OCI-LY7 (cell line): Measurements from ENCODE around the gene GABRD.

Experiments used
- EZH2phosphoT487 ChIP-seq: fragments of 200-600 bp; sonication (generic); IDR thresholded peaks from 2 replicates; pipeline ENCODE4 v1.6.1; 2018; ENCODE audit warnings: low read depth, borderline replicate concordance, mild to moderate bottlenecking, mixed run types, antibody characterized with exemption, low read length, moderate library complexity, mixed read lengths
- TF ChIP-seq, protein P1 (sequence below): fragments of 200-600 bp; sonication (generic); conservative IDR thresholded peaks from 2 replicates; pipeline ENCODE4 v1.5.1; 2014; ENCODE audit warnings: mild to moderate bottlenecking, antibody characterized with exemption, low read length, moderate library complexity, mixed read lengths

DNA sequence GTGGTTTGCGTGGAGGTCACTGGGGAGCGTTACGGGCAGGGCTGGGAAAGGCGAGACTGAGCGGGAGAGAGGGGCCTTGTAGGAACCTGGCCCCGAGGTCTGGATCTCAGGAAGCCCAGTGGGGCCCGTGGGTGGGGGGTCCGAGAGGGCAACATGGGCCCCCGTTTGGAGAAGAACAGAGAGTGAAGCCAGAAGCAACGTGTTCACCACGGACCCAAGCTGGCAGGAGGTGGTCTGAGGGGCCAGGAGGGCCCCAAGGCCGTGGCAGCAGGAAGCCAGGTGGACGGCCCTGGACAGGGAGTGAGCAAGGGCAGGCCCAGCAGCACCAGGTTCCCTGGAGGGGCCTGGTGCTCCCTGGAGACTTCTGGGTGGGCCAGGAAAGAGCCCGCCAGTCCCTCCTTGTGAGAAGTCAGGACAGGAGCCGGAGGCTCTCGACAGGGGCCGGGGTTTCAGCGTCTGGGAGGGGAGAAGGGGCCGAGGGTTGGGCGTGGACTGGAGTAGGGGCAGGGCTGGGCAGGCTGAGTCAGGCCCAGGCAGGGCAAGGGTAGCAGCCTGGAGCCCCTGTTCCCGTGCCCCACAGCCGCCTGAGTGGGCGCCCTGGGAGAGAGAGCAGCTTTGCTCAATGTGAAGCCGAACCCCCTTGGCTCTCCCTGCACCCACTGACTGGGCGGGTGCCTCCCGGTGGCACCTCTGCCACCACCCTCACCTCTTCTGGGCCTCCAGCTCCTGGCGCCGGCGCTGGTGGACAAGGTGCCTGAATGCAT is 49.0 kb upstream of the GABRD start:
- TF ChIP-seq, protein P1, sequence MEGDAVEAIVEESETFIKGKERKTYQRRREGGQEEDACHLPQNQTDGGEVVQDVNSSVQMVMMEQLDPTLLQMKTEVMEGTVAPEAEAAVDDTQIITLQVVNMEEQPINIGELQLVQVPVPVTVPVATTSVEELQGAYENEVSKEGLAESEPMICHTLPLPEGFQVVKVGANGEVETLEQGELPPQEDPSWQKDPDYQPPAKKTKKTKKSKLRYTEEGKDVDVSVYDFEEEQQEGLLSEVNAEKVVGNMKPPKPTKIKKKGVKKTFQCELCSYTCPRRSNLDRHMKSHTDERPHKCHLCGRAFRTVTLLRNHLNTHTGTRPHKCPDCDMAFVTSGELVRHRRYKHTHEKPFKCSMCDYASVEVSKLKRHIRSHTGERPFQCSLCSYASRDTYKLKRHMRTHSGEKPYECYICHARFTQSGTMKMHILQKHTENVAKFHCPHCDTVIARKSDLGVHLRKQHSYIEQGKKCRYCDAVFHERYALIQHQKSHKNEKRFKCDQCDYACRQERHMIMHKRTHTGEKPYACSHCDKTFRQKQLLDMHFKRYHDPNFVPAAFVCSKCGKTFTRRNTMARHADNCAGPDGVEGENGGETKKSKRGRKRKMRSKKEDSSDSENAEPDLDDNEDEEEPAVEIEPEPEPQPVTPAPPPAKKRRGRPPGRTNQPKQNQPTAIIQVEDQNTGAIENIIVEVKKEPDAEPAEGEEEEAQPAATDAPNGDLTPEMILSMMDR = no peak
- no peak for TF ChIP-seq EZH2phosphoT487
